DMS114 treated with DMSO at 0.1 percent for 48 hours (cell line): ENCODE results near the gene UBE2L3.
"Not testable (repeated sequence)": the region's sequence is repeated elsewhere in the genome, so short reads cannot be mapped to it uniquely, and the experiment has no call there.

Source experiments
- DNase-seq: peaks from one replicate; lab custom pipeline; 2025; ENCODE audit not compliant: unreplicated experiment; lab: John Stamatoyannopoulos, UW

UBE2L3 gene

GRCh38 chr22:21626073-21626734 lies 58.7 kb downstream of the UBE2L3 start:
- DNase-seq = no peak

- DNase-seq = no peak
Measured at GRCh38 chr22:21626735-21627469, 59.4 kb downstream of the UBE2L3 start.

- no peak for DNase-seq
Measured at GRCh38 chr22:21628386-21629254, 61.1 kb downstream of the UBE2L3 start.

GRCh38 chr22:21629255-21630149 lies 62.0 kb downstream of the UBE2L3 start, which contains the start of gene YDJC:
YDJC (minus strand) TSS chr22:21630022; CDS start chr22:21630014, 8 bp downstream.
- DNase-seq = peak; percentile 79

DNA sequence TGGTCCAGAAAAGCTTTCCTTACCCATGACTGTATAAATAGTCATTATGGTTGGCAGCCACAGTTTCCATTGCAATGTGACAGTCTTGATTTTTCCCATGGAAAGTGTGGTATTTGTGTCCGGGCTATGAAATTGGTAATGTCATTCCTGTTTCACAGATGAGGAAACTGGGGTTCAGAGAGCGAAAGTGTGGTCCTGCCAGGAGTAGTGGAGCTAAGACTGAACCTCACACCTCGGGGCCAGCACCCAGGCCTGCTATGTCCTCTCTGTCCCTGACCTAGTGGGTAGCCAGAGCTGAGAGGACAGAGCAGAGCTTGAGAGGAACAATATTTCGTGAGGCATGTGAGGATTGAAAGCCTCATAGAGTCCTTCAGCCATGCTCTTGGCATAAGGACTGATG lies 63.5 kb downstream of the UBE2L3 start:
- DNase-seq = no peak

DNA sequence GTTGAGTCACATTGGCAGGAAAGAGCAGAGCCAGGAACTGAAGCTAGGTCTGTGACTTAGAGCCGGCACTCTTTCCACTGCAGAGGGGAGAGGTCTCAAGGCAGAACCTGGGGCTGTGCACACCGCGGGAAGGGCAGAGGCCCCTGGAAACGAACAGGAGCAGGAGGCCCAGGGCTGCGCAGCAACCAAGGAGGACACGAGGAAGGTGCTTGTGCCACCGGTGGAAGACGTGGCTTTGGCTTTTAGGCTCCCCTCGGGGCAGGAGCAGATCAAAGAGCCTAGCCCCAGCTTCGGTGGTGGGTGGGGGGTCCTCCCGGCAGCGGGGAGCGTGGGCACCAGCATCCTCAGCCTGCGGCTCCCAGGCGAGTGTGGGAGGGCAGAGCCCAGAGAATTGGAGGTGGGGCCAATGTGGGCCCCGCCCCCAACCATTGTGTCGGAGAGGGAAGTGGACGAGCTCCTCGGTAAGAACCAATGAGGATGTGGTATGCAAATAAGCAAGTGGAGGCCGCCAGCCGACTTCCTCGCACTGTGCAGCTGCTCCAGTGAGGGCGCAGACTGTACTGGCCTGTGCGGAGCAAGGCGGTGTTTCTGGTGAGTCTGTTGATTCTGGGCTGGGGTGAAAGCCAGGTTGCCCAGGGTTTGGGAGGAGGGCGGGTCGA lies 64.9 kb downstream of the UBE2L3 start, which contains the start of gene CCDC116:
TSS of gene CCDC116 (plus strand) at position 524 of the 659 bp plus-strand sequence. CDS start 422 bp downstream, outside the sequence.
- no peak for DNase-seq

GRCh38 chr22:21632931-21633330 lies 65.4 kb downstream of the UBE2L3 start:
- no peak for DNase-seq

DNA sequence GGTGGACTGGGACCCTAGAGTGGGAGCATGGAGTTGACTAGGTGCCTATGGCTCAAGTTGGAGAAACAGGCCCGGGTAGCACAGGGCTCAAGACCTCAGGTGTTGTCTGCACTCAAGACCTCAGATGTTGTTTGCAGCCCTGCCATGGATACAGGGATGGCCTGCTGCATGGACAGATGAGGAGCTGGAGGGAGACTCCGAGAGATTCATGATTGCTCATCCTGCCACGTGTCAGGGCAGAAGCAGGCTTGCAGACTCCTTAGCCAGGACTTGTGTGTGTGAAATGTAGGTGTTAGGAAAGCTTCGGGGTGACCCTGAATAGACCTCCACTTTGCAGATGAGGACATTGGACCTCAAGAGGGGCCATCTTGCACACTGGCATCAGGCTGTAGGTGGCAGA lies 66.0 kb downstream of the UBE2L3 start:
- DNase-seq = no peak

- no peak for DNase-seq
Measured at GRCh38 chr22:21634081-21634480, 66.6 kb downstream of the UBE2L3 start.

DNA sequence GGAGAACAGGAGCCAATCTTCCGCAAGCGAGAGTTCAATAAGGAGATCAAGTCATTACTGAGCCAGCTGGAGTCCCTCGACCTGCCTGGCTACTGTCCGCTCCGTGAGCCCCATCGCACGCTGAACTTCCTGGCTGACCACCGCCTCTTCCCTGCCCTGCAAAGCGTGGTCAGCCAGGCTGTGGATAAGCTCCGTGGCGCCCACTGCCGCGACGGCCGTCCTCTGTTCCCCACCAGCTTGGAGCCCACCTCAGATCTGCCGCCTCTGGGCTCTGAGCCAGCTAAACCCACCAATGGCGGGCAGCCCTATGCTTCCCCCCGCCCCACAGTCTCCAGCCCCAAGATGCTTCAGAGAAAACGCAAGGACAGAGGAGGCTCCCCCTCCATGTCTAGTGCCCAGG lies 67.3 kb downstream of the UBE2L3 start:
- DNase-seq = no peak

DNA sequence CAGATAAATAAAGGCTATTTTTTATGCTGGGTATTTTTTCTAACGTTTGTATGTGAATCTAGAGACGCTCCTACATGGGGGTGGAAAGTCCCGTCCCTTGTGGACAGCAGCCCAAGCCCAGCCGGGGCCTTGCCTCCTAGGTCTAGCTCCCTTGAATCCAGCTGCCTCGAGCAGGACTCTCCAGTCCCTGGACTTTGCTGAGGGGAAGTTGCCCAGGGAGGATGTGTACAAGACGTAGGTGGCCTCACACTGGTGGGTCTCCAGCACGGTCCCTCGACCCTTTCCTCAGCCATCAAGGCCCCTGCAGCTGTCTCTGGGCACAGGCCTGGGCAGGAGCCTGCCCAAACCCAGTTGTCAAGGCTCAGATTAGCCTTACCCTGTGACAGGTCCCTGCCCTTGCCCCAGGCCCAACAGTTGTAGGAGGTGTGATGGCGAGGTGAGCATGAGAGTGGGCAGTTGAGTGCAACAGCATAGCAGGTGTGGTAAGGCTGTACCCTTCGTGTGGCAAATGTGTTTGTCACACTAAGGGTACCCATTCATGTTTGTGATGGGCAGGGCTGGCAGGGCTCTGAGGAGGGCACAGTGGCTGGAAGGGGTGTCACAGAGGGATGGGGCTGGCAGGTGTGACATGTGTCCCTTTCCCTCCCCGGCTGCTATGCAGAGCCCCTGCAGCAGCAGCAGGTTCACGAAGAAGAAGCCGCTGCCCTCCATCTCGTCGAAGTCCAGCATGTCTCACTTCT lies 68.4 kb downstream of the UBE2L3 start:
- no peak for DNase-seq

DNA sequence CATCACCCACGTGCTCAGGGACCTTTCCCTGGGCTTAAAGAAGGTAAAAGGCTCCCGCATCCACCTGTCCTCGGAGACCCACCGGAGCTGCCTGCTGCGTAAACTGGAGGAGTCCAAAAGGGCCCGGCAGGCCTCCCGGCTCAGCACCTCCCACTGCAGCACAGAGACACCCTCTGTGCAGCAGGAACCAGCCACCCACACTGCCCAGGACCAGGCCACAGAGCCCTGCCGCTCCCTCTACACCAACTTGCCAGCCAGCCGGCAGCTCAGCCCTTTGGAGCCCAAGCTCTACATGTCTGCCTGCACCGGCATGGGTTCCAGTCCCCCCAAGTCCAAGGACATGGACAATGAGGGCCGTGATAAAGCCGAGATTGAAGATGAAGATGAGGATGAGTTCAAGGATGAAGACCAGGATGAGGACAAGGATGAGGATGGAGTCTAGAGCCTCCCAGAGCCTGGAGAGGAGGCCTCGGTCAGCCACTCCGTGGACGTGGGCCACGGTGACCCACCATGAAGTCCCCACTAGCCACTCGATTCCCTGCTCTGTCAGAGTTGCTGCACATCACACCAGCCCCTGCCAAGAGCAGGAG lies 69.2 kb downstream of the UBE2L3 start:
- DNase-seq = no peak

- DNase-seq = not testable (repeated sequence)
Measured at GRCh38 chr22:21637450-21637849, 69.9 kb downstream of the UBE2L3 start.

DNA sequence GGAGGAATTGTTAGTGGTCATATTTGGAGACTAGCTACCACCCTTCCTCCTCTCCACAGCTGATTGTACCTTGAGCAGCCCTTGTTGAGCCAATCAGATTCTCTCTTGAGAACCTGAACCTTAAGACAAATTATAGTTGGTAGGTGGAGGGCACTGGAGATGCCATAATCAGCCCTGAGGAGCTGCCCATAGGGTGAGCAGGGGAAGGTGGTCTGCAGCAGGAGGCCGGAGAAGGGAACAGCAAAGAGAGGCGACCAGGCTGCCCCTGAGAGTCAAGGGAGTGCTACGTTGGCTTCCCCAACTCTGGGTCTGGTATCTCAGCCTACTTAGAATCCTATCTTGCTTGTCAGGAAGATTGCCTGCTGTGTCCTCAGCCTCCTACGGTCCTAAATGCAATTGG lies 71.8 kb downstream of the UBE2L3 start:
- DNase-seq = no peak

DNA sequence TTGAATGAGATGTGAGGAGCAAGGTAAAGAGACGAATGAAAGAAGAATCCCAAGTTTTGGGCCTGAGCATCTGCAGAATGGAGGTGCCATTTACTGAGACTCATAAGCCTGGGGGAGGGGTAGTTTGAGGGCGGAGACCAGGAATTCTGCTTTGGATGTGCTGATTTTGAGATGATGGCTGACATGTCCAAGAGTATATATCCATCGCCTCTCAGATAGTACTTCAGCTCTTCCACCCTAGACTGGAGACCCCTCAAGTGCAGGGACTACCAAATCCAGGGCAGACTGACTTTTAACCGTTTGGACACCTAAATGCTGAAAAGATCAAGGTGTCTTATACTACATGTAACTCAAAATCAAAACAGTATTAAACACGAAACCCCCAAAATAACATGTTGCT lies 73.3 kb downstream of the UBE2L3 start:
- no peak for DNase-seq

DNA sequence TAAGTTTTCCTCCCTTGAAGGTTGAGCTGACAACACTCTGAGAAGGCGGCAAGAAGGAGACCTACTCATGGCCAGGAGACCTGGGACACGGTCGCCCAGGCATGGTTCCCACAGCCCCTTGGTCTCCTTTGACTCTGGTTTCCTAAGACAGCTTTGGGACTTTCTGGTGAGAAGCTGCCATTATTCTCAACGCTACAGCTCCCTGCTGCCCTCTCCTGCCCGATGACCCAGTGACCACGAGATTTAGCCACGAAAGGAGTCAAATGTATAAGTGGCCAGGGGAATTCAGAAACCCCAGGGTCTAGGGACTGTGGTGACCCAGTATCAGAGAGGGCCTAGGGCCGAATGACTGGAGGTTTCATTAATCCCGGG lies 73.9 kb downstream of the UBE2L3 start:
- no peak for DNase-seq

GRCh38 chr22:21641789-21642583 lies 74.5 kb downstream of the UBE2L3 start, which contains the start of gene SDF2L1:
SDF2L1 (plus strand) TSS chr22:21642302; CDS start chr22:21642337, 35 bp downstream.
- peak; percentile 93 for DNase-seq
